ENCODE measurements around the gene HIGD2B.
"Not testable (repeated sequence)": the region's sequence is repeated elsewhere in the genome, so short reads cannot be mapped to it uniquely, and the experiment has no call there.

- not testable (repeated sequence) for TF ChIP-seq CTCF, POLR2A (IDR thresholded peaks at IDR 0.05)
Measured at GRCh38 chr15:72628249-72629067, 57.5 kb downstream of the HIGD2B start.

All from testis (tissue), 2 donors.